H9 (cell line): ENCODE data around the gene NPTXR. TPM values are rescaled to one million over a fixed set of nuclear protein-coding genes. Genes with fewer than 3 reads are reported as not detected.

Experiments used
- DNase-seq: peaks from one replicate; pipeline ENCODE4 v3.0.0-alpha.2; 2017
- H2AFZ ChIP-seq: one replicate; pipeline ENCODE4 v1.6.1; 2013; ENCODE audit warnings: mild to moderate bottlenecking, low read length, control low read depth, moderate library complexity
- H2AK5ac ChIP-seq: 2 replicates; pipeline ENCODE4 v1.6.1; 2013; ENCODE audit warnings: low read length, control low read depth, mixed read lengths; ENCODE audit not compliant: insufficient read length
- H2BK120ac ChIP-seq: one replicate; pipeline ENCODE4 v1.6.1; 2013; ENCODE audit warnings: low read depth, mild to moderate bottlenecking, low read length, control low read depth, inconsistent platforms; ENCODE audit not compliant: poor library complexity, severe bottlenecking
- H2BK12ac ChIP-seq: 2 replicates; pipeline ENCODE4 v1.6.1; 2013; ENCODE audit warnings: low read length, control low read depth, mixed read lengths, low read depth; ENCODE audit not compliant: insufficient read length
- H2BK15ac ChIP-seq: 2 replicates; pipeline ENCODE4 v1.6.1; 2013; ENCODE audit warnings: low read depth, low read length, control low read depth
- H2BK20ac ChIP-seq: one replicate; pipeline ENCODE4 v1.6.1; 2013; ENCODE audit warnings: low read depth, mild to moderate bottlenecking, low read length, control low read depth, inconsistent platforms; ENCODE audit not compliant: poor library complexity, severe bottlenecking
- H2BK5ac ChIP-seq: 2 replicates; pipeline ENCODE4 v1.6.1; 2013; ENCODE audit warnings: low read length, control low read depth, mixed read lengths; ENCODE audit not compliant: insufficient read length
- H3K14ac ChIP-seq: 2 replicates; pipeline ENCODE4 v1.6.1; 2013; ENCODE audit warnings: low read length, control low read depth; ENCODE audit not compliant: insufficient read depth
- H3K18ac ChIP-seq: 2 replicates; pipeline ENCODE4 v1.6.1; 2013; ENCODE audit warnings: low read depth, mild to moderate bottlenecking, mixed read lengths, low read length, control low read depth; ENCODE audit not compliant: insufficient read length
- H3K23ac ChIP-seq: 2 replicates; pipeline ENCODE4 v1.6.1; 2013; ENCODE audit warnings: low read length, control low read depth, mixed read lengths, low read depth; ENCODE audit not compliant: insufficient read length
- H3K23me2 ChIP-seq: 2 replicates; pipeline ENCODE4 v1.6.1; 2013; ENCODE audit warnings: low read depth, mild to moderate bottlenecking, mixed read lengths, low read length, control low read depth; ENCODE audit not compliant: insufficient read length, poor library complexity, severe bottlenecking
- H3K27ac ChIP-seq: 2 replicates; pipeline ENCODE4 v1.5.1; 2013; ENCODE audit warnings: low read length, control low read depth, mixed read lengths, low read depth; ENCODE audit not compliant: insufficient read length
- H3K27me3 ChIP-seq: 2 replicates; pipeline ENCODE4 v1.6.1; 2013; ENCODE audit warnings: low read length, control low read depth, inconsistent platforms; ENCODE audit not compliant: insufficient read depth
- H3K4ac ChIP-seq: 2 replicates; pipeline ENCODE4 v1.6.1; 2013; ENCODE audit warnings: low read depth, mild to moderate bottlenecking, control low read depth, inconsistent platforms, low read length, moderate library complexity
- H3K4me1 ChIP-seq: 2 replicates; pipeline ENCODE4 v1.6.1; 2013; ENCODE audit warnings: low read length, control low read depth, inconsistent platforms; ENCODE audit not compliant: insufficient read depth
- H3K4me2 ChIP-seq: 2 replicates; pipeline ENCODE4 v1.6.1; 2013; ENCODE audit warnings: low read length, control low read depth, mixed read lengths; ENCODE audit not compliant: insufficient read length, insufficient read depth
- H3K56ac ChIP-seq: 2 replicates; pipeline ENCODE4 v1.6.1; 2013; ENCODE audit warnings: low read depth, mild to moderate bottlenecking, mixed read lengths, low read length, control low read depth; ENCODE audit not compliant: insufficient read length
- H3K79me1 ChIP-seq: 2 replicates; pipeline ENCODE4 v1.6.1; 2013; ENCODE audit warnings: low read depth, mild to moderate bottlenecking, moderate library complexity, low read length, control low read depth, inconsistent platforms; ENCODE audit not compliant: insufficient read depth, poor library complexity, severe bottlenecking
- H3K79me2 ChIP-seq: 2 replicates; pipeline ENCODE4 v1.6.1; 2013; ENCODE audit warnings: low read length, control low read depth, inconsistent platforms; ENCODE audit not compliant: insufficient read depth
- H3K9ac ChIP-seq: 2 replicates; pipeline ENCODE4 v1.6.1; 2013; ENCODE audit warnings: low read length, control low read depth, mixed read lengths; ENCODE audit not compliant: insufficient read length; ENCODE audit errors: extremely low read depth
- H3K9me3 ChIP-seq: one replicate; pipeline ENCODE4 v1.6.1; 2013; ENCODE audit warnings: low read depth, low read length, inconsistent platforms; ENCODE audit not compliant: control insufficient read depth
- H3T11ph ChIP-seq: one replicate; pipeline ENCODE4 v1.6.1; 2013; ENCODE audit warnings: mild to moderate bottlenecking, low read length, control low read depth, inconsistent platforms
- H4K20me1 ChIP-seq: one replicate; pipeline ENCODE4 v1.6.1; 2013; ENCODE audit not compliant: control insufficient read depth, insufficient read length, insufficient read depth
- H4K5ac ChIP-seq: 2 replicates; pipeline ENCODE4 v1.6.1; 2013; ENCODE audit warnings: low read depth, mild to moderate bottlenecking, mixed read lengths, low read length, control low read depth; ENCODE audit not compliant: insufficient read length
- H4K8ac ChIP-seq: replicated peaks from 2 replicates; pipeline ENCODE4 v1.6.1; 2013; ENCODE audit warnings: low read length, control low read depth, mixed read lengths, low read depth; ENCODE audit not compliant: insufficient read length
- H4K91ac ChIP-seq: 2 replicates; pipeline ENCODE4 v1.6.1; 2013; ENCODE audit warnings: low read depth, mild to moderate bottlenecking, moderate library complexity, mixed read lengths, low read length, control low read depth; ENCODE audit not compliant: insufficient read length
- H3K27ac Mint-ChIP-seq, 3 experiments: 2 replicates in 2 of 3; 3 replicates in 1 of 3; pipeline ENCODE4 v1.8.0; 2020 to 2021; ENCODE audit warnings: mixed read lengths in 3 of 3, mild to moderate bottlenecking in 1 of 3, moderate library complexity in 1 of 3
- H3K27me3 Mint-ChIP-seq: 2 replicates; pipeline ENCODE4 v1.8.0; 2021; ENCODE audit warnings: low read depth, mild to moderate bottlenecking, moderate library complexity, mixed read lengths
- H3K36me3 Mint-ChIP-seq, 3 experiments: 2 replicates in 2 of 3; 3 replicates in 1 of 3; pipeline ENCODE4 v1.8.0; 2020 to 2021; ENCODE audit warnings: low read depth in 3 of 3, mixed read lengths in 3 of 3; ENCODE audit not compliant: insufficient read depth in 1 of 3
- H3K4me1 Mint-ChIP-seq, 2 experiments: 2 replicates each; pipeline ENCODE4 v1.8.0; 2020; ENCODE audit warnings: mixed read lengths in 2 of 2
- H3K4me3 Mint-ChIP-seq, 2 experiments: 2 replicates in 1 of 2; 3 replicates in 1 of 2; pipeline ENCODE4 v1.8.0; 2020 to 2021; ENCODE audit warnings: mild to moderate bottlenecking in 2 of 2, mixed read lengths in 2 of 2, moderate library complexity in 1 of 2
- H3K9me3 Mint-ChIP-seq, 2 experiments: 2 replicates in 1 of 2; 3 replicates in 1 of 2; pipeline ENCODE4 v1.8.0; 2020; ENCODE audit warnings: mild to moderate bottlenecking in 2 of 2, mixed read lengths in 2 of 2, moderate library complexity in 1 of 2
- WGBS: extraction: QIAGEN DNeasy Blood & Tissue Kit; methylation state at CpG from one replicate; pipeline ENCODE4 v1.1.7; 2013; ENCODE audit warnings: missing lambda C conversion rate, low lambda C conversion rate, mixed read lengths; ENCODE audit not compliant: insufficient read length; ENCODE audit errors: extremely low coverage; 5-methylcytosine and 5-hydroxymethylcytosine counted together
- total RNA-seq: library from RNA; stranded (reverse); gene quantifications from 2 replicates; pipeline ENCODE4 v1.2.1, GENCODE V29; 2021
- TF ChIP-seq, protein P1 (sequence below): fragments of 200-600 bp; sonication (generic); conservative IDR thresholded peaks from 3 replicates; pipeline ENCODE4 v1.8.0; 2021; ENCODE audit warnings: antibody characterized with exemption, mild to moderate bottlenecking

The NPTXR gene
- total RNA-seq, 1 experiment from 2014 or later = 8.1 TPM

DNA sequence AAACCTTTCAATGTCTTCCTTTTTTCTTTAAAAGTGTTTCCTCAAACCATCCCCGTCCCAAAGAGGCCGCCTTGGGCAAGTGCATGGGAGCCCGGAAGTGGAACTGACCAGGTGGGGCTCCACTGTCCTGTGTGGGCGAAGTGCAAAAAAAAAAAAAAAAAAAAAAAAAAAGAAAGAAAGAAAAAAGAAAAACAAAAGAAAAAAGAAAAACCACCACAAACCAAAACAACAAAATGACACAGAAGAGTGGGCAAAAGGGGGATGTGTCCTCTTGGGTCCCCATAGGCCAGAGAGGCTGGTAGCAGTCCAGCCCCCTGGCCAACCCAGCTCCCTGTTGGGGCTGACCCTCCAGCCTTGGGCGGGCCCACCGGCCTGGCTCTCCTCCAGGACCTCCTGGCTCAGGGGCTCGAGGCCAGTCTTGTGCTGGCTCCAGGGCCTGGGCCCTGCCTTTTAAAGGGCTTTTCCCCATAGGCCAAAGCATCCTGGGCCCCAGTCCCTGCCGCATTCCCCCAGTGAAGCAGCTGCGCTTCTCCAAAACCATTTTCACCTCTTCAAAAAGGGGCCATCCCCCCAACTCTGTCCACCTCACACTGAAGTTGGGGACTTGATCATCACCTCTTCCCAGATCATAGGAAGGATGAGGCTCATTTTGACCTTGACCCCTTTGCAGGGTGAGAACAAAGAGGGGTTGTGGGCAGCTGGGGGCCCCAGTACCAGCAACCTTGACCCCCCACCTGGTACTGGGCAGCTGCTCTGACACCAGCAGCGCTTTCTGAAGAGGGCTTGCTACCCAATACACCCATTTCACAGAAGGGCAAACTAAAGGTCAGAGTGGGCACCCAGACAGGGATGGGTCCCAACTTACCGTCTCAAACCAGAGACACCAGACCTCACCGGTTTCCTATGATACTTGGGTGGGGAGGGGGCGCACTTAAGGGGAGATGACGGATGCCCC lies 18.8 kb upstream of the NPTXR start:
- H2BK120ac ChIP-seq = no peak overlapping the region
- no peak overlapping the region for H4K5ac ChIP-seq
- H2BK15ac ChIP-seq = no peak overlapping the region
- H3K79me1 ChIP-seq = no peaks in the 10 kb centered on the region
- H4K8ac ChIP-seq = no peak overlapping the region
- Mint-ChIP-seq H3K4me1 (peaks cover 30 to 49% of the 10 kb centered on the region in 2 experiments), H3K36me3 (peaks cover 2 to 15% (median 14%) of the 10 kb centered on the region in 3 experiments; a peak in 5 of 7 replicates), H3K27me3 (peaks cover 2% of the 10 kb centered on the region), H3K4me3 (no peak overlapping the region), H3K9me3 (no peaks in the 10 kb centered on the region), H3K27ac (peak overlapping the region in 1 of 3 experiments; percentile 51; a peak in 2 of 7 replicates)
- H3K79me2 ChIP-seq = no peaks in the 10 kb centered on the region
- H3K14ac ChIP-seq = no peak overlapping the region
- no peak overlapping the region for H2BK12ac ChIP-seq
- WGBS = no CpG with 5 or more reads among the region's 14 CpGs
- H4K20me1 ChIP-seq = no peaks in the 10 kb centered on the region
- H3K27ac ChIP-seq = no peak overlapping the region
- no peak overlapping the region for H4K91ac ChIP-seq
- TF ChIP-seq, protein P1, sequence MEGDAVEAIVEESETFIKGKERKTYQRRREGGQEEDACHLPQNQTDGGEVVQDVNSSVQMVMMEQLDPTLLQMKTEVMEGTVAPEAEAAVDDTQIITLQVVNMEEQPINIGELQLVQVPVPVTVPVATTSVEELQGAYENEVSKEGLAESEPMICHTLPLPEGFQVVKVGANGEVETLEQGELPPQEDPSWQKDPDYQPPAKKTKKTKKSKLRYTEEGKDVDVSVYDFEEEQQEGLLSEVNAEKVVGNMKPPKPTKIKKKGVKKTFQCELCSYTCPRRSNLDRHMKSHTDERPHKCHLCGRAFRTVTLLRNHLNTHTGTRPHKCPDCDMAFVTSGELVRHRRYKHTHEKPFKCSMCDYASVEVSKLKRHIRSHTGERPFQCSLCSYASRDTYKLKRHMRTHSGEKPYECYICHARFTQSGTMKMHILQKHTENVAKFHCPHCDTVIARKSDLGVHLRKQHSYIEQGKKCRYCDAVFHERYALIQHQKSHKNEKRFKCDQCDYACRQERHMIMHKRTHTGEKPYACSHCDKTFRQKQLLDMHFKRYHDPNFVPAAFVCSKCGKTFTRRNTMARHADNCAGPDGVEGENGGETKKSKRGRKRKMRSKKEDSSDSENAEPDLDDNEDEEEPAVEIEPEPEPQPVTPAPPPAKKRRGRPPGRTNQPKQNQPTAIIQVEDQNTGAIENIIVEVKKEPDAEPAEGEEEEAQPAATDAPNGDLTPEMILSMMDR = no peak
- no peaks in the 10 kb centered on the region; the same call in 1 of the 2 replicates for H3K4me1 ChIP-seq
- H3K56ac ChIP-seq = no peak overlapping the region
- H3K18ac ChIP-seq = no peak overlapping the region
- no peaks in the 10 kb centered on the region for H3K9me3 ChIP-seq
- H2AFZ ChIP-seq = no peak overlapping the region
- no peak overlapping the region for H3K9ac ChIP-seq
- H3K27me3 ChIP-seq = no peaks in the 10 kb centered on the region
- no peak overlapping the region for H3T11ph ChIP-seq
- no peak overlapping the region for H3K4me2 ChIP-seq
- H3K23ac ChIP-seq = no peak overlapping the region
- no peak overlapping the region for H2BK5ac ChIP-seq
- no peak overlapping the region for H2BK20ac ChIP-seq
- H3K23me2 ChIP-seq = peaks cover 3% of the 10 kb centered on the region
- peak; percentile 54 for DNase-seq
- H2AK5ac ChIP-seq = no peak overlapping the region
- no peak overlapping the region for H3K4ac ChIP-seq
